Progenitor cell of endocrine pancreas (in vitro differentiated cells): ENCODE results near the gene FOXM1. TPM values are rescaled to one million over a fixed set of nuclear protein-coding genes. Genes with fewer than 3 reads are reported as not detected.

Experiments used
- DNase-seq: peaks from one replicate; pipeline ENCODE4 v3.0.0; 2021; ENCODE audit warnings: low spot score; ENCODE audit not compliant: unreplicated experiment
- H3K27ac Mint-ChIP-seq: 2 replicates; pipeline ENCODE4 v1.8.0; 2021; ENCODE audit warnings: mild to moderate bottlenecking, moderate library complexity, mixed read lengths
- H3K27me3 Mint-ChIP-seq: 2 replicates; pipeline ENCODE4 v1.8.0; 2021; ENCODE audit warnings: mixed read lengths
- H3K36me3 Mint-ChIP-seq: 2 replicates; pipeline ENCODE4 v1.8.0; 2022; ENCODE audit warnings: mixed read lengths; ENCODE audit not compliant: insufficient read depth
- H3K4me1 Mint-ChIP-seq: 2 replicates; pipeline ENCODE4 v1.8.0; 2021; ENCODE audit warnings: low read depth, mixed read lengths
- H3K4me3 Mint-ChIP-seq: 2 replicates; pipeline ENCODE4 v1.8.0; 2021; ENCODE audit warnings: low read depth, mild to moderate bottlenecking, moderate library complexity, mixed read lengths
- H3K9me3 Mint-ChIP-seq: 2 replicates; pipeline ENCODE4 v1.8.0; 2021; ENCODE audit warnings: low read depth, mixed read lengths
- total RNA-seq: library from RNA; stranded (reverse); gene quantifications from 2 replicates; pipeline ENCODE4 v1.2.1, GENCODE V29; 2021
- TF ChIP-seq, protein P1 (sequence below): fragments of 200-600 bp; sonication (generic); IDR thresholded peaks from one replicate; pipeline ENCODE4 v1.5.0; 2021; ENCODE audit warnings: antibody characterized with exemption, mild to moderate bottlenecking; ENCODE audit not compliant: unreplicated experiment

Gene FOXM1
- total RNA-seq, 1 donor from 2014 or later, result 92.2 TPM

DNA sequence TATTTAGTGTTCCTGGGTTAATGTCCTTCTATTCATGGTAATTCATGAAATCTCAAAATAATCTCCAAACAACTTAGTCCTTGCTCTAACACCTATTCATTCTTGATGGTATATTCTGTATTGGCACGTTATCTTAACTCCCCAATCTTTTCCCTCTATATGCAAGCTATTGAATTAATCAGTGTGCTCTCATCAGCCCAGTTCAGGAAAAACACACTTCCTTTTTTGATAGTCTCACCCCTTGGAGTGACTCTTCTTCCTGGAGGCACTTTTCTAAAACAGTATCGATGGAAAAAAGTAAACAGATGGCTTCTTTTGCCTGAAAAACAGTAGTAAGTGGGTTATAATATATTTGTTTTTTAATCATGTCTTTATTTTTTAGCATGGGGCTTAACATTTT is 42.3 kb upstream of the FOXM1 start:
- Mint-ChIP-seq H3K36me3 (peaks cover 32% of the 10 kb centered on the region), H3K9me3 (no peaks in the 10 kb centered on the region), H3K4me1 (no peaks in the 10 kb centered on the region), H3K27me3 (no peaks in the 10 kb centered on the region), H3K27ac (no peak overlapping the region), H3K4me3 (no peak overlapping the region)
- TF ChIP-seq, protein P1, sequence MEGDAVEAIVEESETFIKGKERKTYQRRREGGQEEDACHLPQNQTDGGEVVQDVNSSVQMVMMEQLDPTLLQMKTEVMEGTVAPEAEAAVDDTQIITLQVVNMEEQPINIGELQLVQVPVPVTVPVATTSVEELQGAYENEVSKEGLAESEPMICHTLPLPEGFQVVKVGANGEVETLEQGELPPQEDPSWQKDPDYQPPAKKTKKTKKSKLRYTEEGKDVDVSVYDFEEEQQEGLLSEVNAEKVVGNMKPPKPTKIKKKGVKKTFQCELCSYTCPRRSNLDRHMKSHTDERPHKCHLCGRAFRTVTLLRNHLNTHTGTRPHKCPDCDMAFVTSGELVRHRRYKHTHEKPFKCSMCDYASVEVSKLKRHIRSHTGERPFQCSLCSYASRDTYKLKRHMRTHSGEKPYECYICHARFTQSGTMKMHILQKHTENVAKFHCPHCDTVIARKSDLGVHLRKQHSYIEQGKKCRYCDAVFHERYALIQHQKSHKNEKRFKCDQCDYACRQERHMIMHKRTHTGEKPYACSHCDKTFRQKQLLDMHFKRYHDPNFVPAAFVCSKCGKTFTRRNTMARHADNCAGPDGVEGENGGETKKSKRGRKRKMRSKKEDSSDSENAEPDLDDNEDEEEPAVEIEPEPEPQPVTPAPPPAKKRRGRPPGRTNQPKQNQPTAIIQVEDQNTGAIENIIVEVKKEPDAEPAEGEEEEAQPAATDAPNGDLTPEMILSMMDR, result no peak
- no peak for DNase-seq

DNA sequence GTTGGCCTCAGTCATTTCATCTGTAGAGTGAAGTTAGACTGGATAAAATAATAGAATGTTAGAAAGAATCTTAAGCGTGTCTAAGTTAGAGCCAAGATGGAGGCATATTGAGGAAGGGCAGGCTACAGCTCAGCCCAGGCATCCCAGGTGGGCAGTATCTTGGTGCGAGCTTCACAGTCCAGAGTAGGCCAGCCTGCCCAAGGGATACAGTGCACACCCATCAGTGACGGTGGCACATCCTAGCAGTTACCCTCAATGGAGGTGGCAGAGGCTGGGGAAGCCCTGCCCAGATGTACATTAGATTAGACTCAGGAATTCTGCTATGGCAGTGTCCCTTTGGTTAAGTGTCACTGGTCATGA is 35.2 kb upstream of the FOXM1 start:
- DNase-seq, result no peak
- no peaks in the 10 kb centered on the region for H3K9me3 Mint-ChIP-seq
- no peak overlapping the region for H3K27ac Mint-ChIP-seq
- H3K36me3 Mint-ChIP-seq, result peaks cover 40% of the 10 kb centered on the region
- TF ChIP-seq, protein P1, result no peak
- H3K27me3 Mint-ChIP-seq, result no peaks in the 10 kb centered on the region
- no peak overlapping the region for H3K4me3 Mint-ChIP-seq
- H3K4me1 Mint-ChIP-seq, result peaks cover 4% of the 10 kb centered on the region

DNA sequence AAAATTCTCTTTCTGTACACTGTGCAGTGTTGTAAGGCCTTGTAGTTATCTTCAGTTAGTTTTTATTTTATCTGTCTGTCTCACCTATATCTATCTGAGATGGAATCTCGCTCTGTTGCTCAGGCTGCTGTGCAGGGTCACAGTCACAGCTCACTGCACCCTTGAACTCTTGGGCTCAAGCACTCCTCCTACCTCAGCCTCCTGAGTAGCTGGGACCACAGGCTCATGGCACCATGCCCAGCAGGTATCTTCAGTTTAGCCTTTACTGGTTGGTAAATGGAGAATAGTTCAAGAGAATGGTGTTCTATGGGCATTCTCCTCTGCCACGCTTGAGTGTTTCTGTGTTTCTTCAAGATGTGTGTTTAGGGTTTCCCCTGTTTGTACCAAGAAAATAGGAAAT is 27.3 kb upstream of the FOXM1 start:
- Mint-ChIP-seq H3K4me1 (peaks cover 8% of the 10 kb centered on the region), H3K4me3 (no peak overlapping the region), H3K27me3 (no peaks in the 10 kb centered on the region), H3K9me3 (no peaks in the 10 kb centered on the region), H3K27ac (no peak overlapping the region), H3K36me3 (peaks cover 2% of the 10 kb centered on the region)
- TF ChIP-seq, protein P1, result no peak
- no peak for DNase-seq

DNA sequence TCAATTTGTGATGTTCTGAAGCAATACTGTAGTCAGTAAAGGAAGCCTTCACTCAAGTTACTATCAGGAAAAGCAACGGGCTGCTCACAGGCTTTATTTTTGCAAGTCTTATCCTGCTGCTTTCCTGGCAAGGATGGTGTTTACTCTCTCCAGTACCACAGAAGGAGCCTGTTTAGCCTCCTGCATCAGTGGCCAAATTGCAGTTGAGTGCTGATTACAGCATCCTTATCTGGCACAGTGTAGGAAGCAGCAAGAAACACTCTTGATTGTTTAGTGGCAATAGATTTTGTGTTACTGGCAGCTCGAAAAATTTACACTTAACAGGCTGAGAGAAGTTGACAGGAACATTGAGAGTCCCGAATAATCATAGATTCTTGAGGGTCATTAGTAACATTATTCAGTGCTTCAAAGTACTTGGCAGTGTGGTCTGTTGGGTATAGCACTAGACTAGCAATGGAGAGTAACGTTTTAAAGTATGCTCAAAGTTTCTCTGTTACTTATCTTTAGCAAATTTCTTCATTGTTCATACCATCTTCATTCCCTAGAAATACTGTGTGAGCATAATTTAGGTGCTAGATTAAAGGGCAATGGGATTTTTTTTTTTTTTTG is 25.4 kb upstream of the FOXM1 start:
- TF ChIP-seq, protein P1, result no peak
- no peak overlapping the region for H3K4me3 Mint-ChIP-seq
- no peaks in the 10 kb centered on the region for H3K27me3 Mint-ChIP-seq
- H3K4me1 Mint-ChIP-seq, result peaks cover 4% of the 10 kb centered on the region
- no peaks in the 10 kb centered on the region for H3K36me3 Mint-ChIP-seq
- no peak overlapping the region for H3K27ac Mint-ChIP-seq
- no peaks in the 10 kb centered on the region for H3K9me3 Mint-ChIP-seq
- no peak for DNase-seq

DNA sequence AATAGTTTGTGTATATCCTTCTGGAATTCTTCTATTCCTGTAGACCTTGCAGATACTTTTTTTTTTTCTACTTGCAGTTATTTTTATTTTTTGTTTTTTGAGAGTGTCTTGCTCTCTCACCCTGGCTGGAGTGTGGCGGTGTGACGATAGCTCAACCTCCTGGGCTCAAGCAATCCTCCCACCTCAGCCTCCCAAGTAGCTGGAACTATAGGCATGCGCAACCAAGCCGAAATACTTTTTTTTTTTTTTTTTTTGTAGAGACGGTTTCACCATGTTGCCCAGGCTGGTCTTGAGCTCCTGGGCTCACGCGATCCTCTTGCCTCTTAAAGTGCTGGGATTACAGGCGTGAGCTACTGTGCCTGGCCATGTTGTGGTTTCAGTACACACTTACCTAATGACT is 23.7 kb upstream of the FOXM1 start:
- Mint-ChIP-seq H3K4me1 (peaks cover 5% of the 10 kb centered on the region), H3K4me3 (no peak overlapping the region), H3K9me3 (no peaks in the 10 kb centered on the region), H3K36me3 (no peaks in the 10 kb centered on the region), H3K27me3 (no peaks in the 10 kb centered on the region), H3K27ac (peak overlapping the region; percentile 48)
- TF ChIP-seq, protein P1, result no peak
- DNase-seq, result no peak
